Transverse colon (tissue), 3 donors: ENCODE measurements around the gene VWA7.
"Not testable (repeated sequence)": the region's sequence is repeated elsewhere in the genome, so short reads cannot be mapped to it uniquely, and the experiment has no call there.

Experiments
- POLR2A ChIP-seq: fragments of 450-650 bp; IDR thresholded peaks from one replicate; pipeline ENCODE4 v1.6.1; 2016; ENCODE audit warnings: antibody characterized with exemption, mild to moderate bottlenecking, moderate library complexity
- TF ChIP-seq, protein P1 (sequence below), 5 experiments: fragments of 200-600 bp in 3 of 5; fragments of 450-650 bp in 2 of 5; sonication (generic) in 3 of 5; IDR thresholded peaks; 1 replicate in 2 of 5; 2 replicates in 3 of 5; pipeline ENCODE4 v1.5.1; 2016 to 2017; ENCODE audit warnings: antibody characterized with exemption in 5 of 5, inconsistent platforms in 3 of 5, mild to moderate bottlenecking in 2 of 5, moderate library complexity in 1 of 5

DNA sequence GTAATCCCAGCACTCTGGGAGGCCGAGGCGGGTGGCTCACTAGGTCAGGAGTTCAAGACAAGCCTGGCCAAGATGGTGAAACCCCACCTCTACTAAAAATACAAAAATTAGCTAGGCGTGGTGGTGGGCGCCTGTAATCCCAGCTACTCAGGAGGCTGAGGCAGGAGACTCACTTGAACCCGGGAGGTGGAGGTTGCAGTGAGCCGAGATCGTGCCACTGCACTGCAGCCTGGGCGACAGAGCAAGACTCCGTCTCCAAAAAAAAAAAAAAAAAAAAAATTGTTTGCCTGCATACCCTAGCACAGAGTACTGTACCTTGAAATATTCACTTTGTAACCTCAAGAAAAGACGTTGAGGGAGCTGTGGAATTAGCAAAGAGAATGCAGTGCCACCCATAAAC, 43.3 kb upstream of the VWA7 start:
- not testable (repeated sequence) for TF ChIP-seq POLR2A
- TF ChIP-seq, protein P1, sequence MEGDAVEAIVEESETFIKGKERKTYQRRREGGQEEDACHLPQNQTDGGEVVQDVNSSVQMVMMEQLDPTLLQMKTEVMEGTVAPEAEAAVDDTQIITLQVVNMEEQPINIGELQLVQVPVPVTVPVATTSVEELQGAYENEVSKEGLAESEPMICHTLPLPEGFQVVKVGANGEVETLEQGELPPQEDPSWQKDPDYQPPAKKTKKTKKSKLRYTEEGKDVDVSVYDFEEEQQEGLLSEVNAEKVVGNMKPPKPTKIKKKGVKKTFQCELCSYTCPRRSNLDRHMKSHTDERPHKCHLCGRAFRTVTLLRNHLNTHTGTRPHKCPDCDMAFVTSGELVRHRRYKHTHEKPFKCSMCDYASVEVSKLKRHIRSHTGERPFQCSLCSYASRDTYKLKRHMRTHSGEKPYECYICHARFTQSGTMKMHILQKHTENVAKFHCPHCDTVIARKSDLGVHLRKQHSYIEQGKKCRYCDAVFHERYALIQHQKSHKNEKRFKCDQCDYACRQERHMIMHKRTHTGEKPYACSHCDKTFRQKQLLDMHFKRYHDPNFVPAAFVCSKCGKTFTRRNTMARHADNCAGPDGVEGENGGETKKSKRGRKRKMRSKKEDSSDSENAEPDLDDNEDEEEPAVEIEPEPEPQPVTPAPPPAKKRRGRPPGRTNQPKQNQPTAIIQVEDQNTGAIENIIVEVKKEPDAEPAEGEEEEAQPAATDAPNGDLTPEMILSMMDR (IDR thresholded peaks at IDR 0.05), result not testable (repeated sequence)
